ENCODE measurements around the gene HABP4. TPM values are rescaled to one million over a fixed set of nuclear protein-coding genes. Genes with fewer than 3 reads are reported as not detected.
A peak's percentile ranks its signal among the peaks of the same experiment; 100 is the strongest.

HABP4 gene
- total and polyA plus RNA-seq, 9 of the 15 experiments (the other 6 are each of a cell fraction or from before 2014, with no cell fraction given) = 0.38 to 2.4 (median 1.9) TPM

DNA sequence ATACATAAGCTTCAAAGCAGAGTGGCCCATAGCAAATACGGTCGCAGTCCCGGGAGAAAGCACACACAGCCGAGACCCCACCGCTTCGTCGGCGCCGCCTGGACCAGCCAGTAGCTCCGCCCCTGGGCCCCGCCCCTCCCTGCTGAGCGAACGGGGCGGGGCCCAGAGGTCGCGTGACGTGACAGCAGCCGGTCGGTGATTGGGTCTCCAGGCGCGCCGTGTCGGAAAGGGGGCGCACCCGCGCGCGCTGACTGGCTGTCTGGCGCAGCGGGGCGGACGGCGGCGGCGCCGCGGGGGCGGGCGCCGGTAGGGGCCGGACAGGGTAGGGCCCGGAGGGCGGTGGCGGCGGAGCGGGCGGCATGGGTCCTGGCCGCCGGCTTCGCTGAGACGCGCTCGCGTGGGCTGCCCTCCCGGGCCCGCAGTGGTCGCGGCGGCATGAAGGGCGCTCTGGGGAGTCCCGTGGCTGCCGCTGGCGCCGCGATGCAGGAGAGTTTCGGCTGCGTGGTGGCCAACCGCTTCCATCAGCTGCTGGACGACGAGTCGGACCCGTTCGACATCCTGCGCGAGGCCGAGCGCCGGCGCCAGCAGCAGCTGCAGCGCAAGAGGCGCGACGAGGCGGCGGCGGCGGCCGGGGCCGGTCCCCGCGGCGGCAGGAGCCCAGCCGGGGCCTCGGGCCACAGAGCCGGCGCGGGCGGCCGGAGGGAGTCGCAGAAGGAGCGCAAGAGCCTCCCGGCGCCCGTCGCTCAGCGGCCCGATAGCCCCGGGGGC is at the start of gene HABP4 (continued):
- TF ChIP-seq, protein P1, sequence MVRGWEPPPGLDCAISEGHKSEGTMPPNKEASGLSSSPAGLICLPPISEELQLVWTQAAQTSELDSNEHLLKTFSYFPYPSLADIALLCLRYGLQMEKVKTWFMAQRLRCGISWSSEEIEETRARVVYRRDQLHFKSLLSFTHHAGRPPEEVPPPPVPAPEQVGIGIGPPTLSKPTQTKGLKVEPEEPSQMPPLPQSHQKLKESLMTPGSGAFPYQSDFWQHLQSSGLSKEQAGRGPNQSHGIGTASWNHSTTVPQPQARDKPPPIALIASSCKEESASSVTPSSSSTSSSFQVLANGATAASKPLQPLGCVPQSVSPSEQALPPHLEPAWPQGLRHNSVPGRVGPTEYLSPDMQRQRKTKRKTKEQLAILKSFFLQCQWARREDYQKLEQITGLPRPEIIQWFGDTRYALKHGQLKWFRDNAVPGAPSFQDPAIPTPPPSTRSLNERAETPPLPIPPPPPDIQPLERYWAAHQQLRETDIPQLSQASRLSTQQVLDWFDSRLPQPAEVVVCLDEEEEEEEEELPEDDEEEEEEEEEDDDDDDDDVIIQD (CRISPR knock-in tag; IDR thresholded peaks at IDR 0.05) = no peak
- TF ChIP-seq ARID1B (IDR thresholded peaks at IDR 0.05) = no peak
- no peak for TF ChIP-seq ILF3 (IDR thresholded peaks at IDR 0.05; ENCODE audit: borderline replicate concordance)
- TF ChIP-seq, protein P2, sequence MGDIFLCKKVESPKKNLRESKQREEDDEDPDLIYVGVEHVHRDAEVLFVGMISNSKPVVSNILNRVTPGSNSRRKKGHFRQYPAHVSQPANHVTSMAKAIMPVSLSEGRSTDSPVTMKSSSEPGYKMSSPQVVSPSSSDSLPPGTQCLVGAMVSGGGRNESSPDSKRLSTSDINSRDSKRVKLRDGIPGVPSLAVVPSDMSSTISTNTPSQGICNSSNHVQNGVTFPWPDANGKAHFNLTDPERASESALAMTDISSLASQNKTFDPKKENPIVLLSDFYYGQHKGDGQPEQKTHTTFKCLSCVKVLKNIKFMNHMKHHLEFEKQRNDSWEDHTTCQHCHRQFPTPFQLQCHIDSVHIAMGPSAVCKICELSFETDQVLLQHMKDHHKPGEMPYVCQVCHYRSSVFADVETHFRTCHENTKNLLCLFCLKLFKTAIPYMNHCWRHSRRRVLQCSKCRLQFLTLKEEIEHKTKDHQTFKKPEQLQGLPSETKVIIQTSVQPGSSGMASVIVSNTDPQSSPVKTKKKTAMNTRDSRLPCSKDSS (IDR thresholded peaks at IDR 0.05; ENCODE audit: low read depth, partially characterized antibody) = no peak
- no peak for TF ChIP-seq SP1 (CRISPR knock-in tag; IDR thresholded peaks at IDR 0.05)
- no peak for TF ChIP-seq TCFL5 (CRISPR knock-in tag; conservative IDR thresholded peaks at IDR 0.05)
- no peak for TF ChIP-seq E2F3 (CRISPR knock-in tag; IDR thresholded peaks at IDR 0.05)
- TF ChIP-seq ZNF507 (tag; conservative IDR thresholded peaks at IDR 0.05) = no peak
- TF ChIP-seq, protein P3, sequence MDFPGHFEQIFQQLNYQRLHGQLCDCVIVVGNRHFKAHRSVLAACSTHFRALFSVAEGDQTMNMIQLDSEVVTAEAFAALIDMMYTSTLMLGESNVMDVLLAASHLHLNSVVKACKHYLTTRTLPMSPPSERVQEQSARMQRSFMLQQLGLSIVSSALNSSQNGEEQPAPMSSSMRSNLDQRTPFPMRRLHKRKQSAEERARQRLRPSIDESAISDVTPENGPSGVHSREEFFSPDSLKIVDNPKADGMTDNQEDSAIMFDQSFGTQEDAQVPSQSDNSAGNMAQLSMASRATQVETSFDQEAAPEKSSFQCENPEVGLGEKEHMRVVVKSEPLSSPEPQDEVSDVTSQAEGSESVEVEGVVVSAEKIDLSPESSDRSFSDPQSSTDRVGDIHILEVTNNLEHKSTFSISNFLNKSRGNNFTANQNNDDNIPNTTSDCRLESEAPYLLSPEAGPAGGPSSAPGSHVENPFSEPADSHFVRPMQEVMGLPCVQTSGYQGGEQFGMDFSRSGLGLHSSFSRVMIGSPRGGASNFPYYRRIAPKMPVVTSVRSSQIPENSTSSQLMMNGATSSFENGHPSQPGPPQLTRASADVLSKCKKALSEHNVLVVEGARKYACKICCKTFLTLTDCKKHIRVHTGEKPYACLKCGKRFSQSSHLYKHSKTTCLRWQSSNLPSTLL (IDR thresholded peaks at IDR 0.05) = no peak
- TF ChIP-seq ZFP30 (CRISPR knock-in tag; IDR thresholded peaks at IDR 0.05; ENCODE audit: borderline replicate concordance) = no peak
- no peak for TF ChIP-seq STAT5A (IDR thresholded peaks at IDR 0.05; ENCODE audit: borderline replicate concordance, low read length)
- TF ChIP-seq TAF9B (IDR thresholded peaks at IDR 0.05; ENCODE audit: partially characterized antibody) = no peak
- TF ChIP-seq NFYB (IDR thresholded peaks at IDR 0.05; ENCODE audit: extremely low read depth, insufficient read length) = peak; percentile 83
- no peak for TF ChIP-seq HMG20A (CRISPR knock-in tag; conservative IDR thresholded peaks at IDR 0.05)
- TF ChIP-seq MEIS2 (IDR thresholded peaks at IDR 0.05; ENCODE audit: partially characterized antibody) = peak; percentile 51
- TF ChIP-seq, protein P4, sequence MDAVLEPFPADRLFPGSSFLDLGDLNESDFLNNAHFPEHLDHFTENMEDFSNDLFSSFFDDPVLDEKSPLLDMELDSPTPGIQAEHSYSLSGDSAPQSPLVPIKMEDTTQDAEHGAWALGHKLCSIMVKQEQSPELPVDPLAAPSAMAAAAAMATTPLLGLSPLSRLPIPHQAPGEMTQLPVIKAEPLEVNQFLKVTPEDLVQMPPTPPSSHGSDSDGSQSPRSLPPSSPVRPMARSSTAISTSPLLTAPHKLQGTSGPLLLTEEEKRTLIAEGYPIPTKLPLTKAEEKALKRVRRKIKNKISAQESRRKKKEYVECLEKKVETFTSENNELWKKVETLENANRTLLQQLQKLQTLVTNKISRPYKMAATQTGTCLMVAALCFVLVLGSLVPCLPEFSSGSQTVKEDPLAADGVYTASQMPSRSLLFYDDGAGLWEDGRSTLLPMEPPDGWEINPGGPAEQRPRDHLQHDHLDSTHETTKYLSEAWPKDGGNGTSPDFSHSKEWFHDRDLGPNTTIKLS (IDR thresholded peaks at IDR 0.05; ENCODE audit: borderline replicate concordance, low read depth) = no peak
- TF ChIP-seq, protein P5, sequence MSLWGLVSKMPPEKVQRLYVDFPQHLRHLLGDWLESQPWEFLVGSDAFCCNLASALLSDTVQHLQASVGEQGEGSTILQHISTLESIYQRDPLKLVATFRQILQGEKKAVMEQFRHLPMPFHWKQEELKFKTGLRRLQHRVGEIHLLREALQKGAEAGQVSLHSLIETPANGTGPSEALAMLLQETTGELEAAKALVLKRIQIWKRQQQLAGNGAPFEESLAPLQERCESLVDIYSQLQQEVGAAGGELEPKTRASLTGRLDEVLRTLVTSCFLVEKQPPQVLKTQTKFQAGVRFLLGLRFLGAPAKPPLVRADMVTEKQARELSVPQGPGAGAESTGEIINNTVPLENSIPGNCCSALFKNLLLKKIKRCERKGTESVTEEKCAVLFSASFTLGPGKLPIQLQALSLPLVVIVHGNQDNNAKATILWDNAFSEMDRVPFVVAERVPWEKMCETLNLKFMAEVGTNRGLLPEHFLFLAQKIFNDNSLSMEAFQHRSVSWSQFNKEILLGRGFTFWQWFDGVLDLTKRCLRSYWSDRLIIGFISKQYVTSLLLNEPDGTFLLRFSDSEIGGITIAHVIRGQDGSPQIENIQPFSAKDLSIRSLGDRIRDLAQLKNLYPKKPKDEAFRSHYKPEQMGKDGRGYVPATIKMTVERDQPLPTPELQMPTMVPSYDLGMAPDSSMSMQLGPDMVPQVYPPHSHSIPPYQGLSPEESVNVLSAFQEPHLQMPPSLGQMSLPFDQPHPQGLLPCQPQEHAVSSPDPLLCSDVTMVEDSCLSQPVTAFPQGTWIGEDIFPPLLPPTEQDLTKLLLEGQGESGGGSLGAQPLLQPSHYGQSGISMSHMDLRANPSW (CRISPR knock-in tag; IDR thresholded peaks at IDR 0.05) = no peak
- TF ChIP-seq ZNF408 (CRISPR knock-in tag; IDR thresholded peaks at IDR 0.05; ENCODE audit: low read depth) = no peak
- no peak for TF ChIP-seq BMI1 (IDR thresholded peaks at IDR 0.05; ENCODE audit: low read length)
